Measurements from ENCODE around the gene PMM2.
"Not testable (repeated sequence)": the region's sequence is repeated elsewhere in the genome, so short reads cannot be mapped to it uniquely, and the experiment has no call there.

The PMM2 gene

DNA sequence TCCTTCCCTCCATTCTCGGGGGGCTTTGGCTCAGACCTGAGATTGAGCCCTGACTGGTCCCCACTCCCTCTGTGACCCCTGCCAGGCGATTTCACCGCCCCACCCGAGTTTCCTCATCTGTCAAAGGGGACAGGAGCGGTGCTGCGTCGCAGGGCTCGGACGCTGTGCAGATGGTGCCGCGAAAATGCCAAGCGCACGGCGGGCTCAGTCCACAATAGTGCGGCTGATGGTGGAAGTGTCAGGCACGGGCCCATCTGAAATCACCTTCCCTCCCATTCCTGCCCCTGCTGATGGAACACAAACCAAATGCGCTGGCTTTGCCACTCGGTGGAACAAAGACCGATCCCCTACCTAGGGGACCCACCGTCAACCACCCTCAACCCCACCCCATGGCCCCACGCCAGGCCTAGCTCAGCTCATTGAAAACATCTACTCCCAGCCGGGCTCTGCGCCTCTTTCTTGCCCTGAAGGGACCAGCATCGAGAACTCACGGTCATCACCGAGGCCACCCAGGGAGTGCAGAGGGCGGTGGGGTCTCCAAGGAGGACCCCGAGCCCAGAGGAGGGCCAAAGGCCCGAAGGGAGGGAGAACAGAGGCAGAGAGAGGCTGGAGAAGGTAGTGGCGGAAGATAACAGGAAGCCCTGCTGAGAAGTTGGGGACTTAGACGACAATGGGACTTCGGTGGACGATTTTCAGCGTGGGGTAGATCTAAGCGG, 69.7 kb downstream of the PMM2 start:
- no peak for DNase-seq (ENCODE audit: low spot score)

DNA sequence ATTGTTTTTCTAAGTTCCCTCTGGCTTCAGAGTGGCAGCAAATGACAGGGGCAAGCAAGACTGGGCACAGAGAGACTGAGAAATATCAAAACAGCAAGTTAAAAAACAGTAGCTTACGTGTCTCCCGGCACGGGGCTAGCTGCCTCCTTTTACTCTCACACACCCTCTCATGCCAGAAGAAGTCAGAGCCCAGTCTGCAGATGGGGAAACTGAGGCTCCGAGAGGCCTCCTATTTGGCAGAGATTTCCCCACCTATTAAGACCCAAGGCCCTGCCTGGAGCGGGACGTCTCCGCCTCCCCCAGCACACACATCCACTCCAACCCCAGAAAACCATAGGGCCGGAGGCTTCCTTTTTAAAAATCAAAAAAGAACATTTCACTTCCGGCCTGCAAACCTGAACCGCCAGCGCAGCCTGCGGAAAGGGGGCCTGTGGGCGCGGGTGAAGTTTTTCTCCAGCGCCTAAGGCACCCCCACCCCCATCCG, 70.3 kb downstream of the PMM2 start:
- peak; percentile 39 for DNase-seq (ENCODE audit: low spot score)

DNA sequence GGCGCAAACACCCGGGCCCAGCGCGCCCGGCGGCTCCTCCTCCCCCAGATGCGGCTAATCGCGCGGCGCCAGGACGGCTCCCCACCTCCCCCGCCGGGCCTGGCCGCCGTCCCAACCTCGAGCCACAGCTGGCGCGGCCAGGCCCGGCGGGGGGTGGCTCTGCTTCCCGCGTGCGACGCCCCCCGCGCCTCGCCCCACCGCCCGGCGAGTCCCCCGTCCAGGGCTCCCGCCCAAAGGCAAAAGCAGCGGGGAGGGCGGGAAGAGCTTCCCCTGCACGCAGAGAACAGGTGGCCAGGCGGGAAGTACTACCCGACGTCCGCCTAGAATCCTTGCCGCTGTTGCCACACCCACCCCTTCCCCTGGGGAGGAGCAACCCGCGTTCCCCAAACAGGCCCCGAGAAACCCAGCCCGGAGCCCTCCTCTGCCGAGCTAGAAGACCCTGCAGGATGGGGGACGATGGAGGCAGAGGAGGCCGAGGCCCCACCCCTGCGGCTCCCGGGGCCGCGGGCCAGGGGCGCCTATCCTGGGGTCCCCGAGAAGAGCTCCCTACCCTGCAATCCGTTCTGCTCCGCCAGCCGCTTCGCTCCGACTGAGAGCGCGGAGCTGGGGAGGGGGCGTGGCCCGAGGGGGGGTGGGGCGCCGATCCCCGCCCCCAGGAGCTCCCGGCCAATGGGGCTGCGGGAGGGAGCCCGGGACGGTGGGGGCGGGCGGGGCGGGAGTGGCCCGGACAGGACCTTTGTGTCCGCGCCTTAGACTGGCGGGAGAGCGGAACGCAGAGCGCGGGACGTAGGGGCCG, 71.0 kb downstream of the PMM2 start, which contains the start of gene CARHSP1:
TSS of gene CARHSP1 (minus strand) at position 591 of the 796 bp plus-strand sequence. CDS start 9,678 bp downstream, outside the sequence.
- DNase-seq (ENCODE audit: low spot score): peak; percentile 93

DNA sequence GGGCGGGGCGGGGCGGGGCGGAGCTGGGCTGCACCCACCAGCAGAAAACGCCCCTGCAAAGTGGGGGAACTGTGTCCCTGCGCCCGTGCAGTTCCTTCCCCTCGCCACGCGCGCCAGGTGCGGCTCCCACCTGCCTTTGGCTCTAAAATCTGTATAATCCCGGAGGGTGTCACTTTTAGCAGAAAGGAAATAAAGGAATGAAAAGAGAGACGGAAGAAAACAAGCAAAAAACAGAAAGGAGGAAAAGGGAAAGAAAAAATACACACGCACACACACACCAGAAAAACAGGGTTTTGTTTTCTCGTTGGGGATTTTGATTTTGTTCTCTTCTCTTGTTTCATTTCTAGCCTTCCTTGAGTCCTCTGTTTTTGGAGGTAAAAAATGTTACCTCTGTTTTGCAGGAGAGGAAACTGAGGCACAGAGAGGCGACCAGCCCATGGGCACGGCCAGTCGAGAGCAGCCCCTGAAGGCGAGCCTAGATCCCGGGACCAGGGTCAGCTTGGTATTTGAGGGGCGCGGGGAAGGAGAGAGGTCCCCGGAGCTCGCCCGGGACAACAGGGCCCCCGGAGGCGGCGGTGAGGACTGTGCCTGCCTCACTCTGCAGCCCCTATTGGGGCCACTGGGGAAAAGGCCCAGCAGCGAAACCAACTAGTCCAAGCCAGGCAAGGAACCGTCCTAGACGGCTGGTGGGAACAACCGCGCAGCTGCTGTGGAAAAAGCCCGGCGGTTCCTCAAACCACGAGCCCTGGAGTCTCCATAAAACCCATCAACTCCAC, 71.8 kb downstream of the PMM2 start:
- DNase-seq (ENCODE audit: low spot score): no peak

DNA sequence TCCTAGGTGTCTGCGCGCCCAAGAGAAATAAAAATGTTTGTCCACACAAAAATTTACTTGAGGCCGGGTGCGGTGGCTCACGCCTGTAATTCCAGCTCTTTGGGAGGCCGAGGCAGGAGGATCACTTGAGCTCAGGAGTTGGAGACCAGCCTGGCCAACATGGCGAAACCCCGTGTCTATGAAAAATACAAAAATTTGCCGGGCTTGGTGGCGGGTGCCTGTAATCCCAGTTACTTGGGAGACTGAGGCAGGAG, 72.3 kb downstream of the PMM2 start:
- not testable (repeated sequence) for DNase-seq (ENCODE audit: low spot score)

DNA sequence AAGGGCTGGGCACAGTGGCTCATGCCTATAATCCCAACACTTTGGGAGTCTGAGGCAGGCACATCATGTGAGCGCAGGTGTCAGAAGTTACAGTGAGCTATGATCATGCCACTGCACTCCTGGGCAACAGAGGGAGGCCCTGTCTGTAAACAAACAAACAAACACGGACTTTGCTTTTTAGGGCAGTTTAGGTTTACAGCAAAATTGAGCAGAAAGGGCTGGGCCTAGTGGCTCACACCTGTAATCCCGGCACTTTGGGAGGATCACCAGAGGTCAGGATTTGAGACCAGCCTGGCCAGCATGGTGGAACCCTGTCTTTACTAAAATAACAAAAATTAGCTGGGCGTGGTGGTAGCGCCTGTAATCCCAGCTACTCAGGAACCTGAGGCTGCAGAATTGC, 74.4 kb downstream of the PMM2 start:
- no peak for DNase-seq (ENCODE audit: low spot score)

DNA sequence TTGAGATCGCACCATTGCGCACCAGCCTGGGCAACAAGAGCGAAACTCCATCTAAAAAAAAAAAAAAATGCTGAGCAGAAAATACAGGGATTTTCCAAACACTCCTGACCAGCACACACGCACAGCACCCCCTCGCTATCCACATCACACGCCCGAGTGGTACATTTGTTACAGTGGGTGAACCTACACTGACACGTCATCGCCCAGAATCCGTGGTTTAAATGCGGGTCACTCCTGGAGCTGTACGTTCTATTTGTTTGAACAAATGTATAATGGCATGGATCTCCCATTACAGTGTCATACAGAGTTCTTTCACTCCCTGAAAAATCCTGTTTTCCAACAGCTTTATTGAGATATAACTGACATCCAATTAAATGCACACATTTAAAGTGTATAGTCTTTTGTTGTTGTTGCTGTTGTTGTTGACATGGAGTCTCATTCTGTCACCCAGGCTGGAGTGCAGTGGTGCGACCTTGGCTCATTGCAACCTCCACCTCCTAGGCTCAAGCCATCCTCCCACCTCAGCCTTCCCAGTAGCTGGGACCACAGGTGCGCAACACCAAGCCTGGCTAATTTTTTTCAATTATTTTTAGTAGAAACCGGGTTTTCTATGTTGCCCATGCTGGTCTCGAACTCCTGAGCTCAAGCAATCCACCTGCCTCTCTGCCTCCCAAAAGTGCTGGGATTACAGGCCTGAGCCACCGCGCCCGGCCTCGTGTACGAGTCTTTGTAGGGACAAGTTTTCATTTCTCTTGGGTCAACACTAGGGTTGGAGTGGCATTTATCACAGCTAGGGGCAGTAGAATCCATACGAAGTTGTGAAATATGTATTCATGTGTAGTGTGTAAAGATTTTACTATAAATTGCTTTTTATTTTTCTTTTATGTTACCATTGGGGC, 75.6 kb downstream of the PMM2 start:
- DNase-seq (ENCODE audit: low spot score): no peak

DNA sequence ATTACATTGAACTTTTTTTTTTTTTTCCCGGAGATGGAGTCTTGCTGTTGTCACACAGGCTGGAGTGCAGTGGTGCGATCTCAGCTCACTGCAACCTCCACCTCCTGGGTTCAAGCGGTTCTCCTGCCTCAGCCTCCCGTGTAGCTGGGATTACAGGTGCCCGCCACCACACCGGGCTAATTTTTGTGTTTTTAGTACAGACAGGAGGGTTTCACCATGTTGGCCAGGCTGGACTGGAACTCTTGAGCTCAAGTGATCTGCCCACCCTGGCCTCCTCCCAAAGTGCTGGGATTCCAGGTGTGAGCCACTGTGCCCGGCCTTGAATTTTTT, 76.2 kb downstream of the PMM2 start:
- not testable (repeated sequence) for DNase-seq (ENCODE audit: low spot score)

DNA sequence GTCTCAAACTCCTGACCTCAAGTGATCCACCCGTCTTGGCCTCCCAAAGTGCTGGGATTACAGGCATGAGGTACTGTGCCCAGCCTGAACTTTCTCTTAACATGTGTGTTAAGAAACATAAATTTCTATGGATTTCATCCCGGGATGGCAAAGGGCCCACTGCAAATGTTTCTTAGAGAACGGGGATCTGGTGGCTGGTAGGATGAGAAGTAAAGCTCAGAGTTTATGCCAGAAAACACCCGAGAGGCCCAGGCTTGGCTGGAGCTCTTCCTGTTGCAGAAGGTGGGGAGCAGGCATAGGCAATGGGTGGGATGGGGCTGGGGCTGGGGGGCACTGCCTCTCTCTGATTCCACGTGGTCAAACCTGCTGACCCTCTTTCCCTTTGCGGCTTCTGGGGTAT, 76.7 kb downstream of the PMM2 start:
- no peak for DNase-seq (ENCODE audit: low spot score)

DNA sequence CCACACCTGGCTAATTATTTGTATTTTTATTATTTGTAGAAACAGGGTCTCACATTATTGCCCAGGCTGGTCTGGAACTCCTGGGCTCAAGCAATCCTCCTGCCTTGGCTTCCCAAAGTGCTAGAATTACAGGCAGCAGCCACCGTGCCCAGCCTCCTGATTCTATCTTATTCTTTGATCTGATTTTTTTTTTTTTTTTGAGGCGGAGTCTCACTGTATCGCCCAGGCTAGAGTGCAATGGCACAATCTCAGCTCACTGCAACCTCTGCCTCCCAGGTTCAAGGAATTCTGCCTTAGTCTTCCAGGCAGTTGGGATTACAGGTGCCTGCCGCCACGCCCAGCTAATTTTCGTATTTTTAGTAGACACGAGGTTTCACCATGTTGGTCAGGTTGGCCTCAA, 77.7 kb downstream of the PMM2 start:
- not testable (repeated sequence) for DNase-seq (ENCODE audit: low spot score)

DNA sequence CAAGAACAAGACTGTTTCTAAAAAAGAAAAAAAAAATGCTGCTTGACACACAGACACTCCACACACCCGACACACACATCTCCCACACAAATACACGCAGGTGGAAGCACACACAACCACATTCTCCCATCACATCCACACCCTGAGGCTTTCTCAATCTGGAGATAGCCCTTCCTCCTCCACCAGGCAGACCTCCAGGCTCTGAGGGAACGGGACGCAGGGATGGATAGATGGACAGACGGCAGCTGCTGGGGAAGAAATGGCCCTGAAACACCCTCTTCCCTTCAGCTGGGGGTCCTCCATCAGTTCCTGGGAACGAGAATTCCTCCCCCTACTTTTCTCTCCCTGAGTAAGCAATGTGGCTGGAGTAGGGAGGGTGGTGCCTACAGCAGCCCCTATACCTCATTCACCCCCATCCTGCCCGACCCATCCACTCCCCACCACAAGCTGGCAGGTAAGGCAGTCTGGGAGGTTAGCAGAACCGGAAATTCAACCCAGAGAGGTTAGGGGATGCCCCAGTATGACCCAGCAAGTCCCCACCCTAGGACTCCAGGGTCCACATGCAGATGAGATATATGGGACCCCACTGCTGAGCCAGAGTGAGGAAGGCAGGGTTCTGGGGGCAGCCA, 80.4 kb downstream of the PMM2 start:
- no peak for DNase-seq (ENCODE audit: low spot score)

DNA sequence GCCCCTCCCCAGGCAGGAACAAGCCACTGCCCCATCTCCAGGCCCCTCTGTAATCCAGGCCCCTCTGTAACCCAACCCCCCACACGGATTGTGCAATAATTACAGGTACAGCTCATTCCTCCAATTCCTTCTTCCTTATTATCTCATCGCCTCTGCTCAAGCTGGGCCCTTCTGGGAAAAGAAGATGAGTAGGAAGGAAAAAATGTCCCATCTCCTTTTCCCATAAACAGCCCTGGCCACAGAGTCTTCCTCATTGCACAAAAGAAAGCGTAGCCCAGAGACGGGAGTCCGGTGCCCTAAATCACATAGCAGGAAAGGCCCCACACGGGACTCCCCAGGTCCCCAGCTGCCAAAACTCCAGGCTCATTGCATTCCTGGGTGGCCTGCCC, 80.9 kb downstream of the PMM2 start:
- DNase-seq (ENCODE audit: low spot score): no peak

DNA sequence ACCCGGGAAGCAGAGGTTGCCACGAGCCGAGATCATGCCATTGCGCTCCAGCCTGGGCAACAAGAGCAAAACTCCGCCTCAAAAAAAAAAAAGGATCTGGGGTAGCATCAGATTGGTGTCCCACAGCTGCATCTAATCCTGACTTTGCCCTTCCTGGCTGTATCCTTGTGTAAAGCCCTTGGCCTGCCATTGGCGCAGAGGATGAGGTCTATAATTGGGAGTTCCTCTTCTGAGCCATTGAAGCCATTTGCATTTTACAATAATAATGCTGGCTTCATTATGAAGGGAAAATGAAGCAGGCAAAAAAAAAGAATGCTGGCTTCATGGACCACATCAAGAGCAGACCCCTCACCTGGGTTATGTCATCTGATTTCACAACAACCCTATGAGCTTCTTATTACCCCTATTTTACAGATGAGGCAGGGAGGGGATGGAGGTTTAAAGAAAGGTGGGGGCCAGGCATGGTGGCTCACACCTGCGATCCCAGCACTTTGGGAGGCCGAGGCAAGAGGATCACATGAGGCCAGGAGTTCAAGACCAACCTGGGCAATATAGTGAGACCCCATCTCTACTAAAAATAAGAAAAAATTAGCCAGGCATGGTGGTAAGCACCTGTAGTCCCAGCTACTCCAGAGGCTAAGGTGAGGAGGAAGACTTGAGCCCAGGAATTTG, 83.3 kb downstream of the PMM2 start:
- DNase-seq (ENCODE audit: low spot score): no peak

DNA sequence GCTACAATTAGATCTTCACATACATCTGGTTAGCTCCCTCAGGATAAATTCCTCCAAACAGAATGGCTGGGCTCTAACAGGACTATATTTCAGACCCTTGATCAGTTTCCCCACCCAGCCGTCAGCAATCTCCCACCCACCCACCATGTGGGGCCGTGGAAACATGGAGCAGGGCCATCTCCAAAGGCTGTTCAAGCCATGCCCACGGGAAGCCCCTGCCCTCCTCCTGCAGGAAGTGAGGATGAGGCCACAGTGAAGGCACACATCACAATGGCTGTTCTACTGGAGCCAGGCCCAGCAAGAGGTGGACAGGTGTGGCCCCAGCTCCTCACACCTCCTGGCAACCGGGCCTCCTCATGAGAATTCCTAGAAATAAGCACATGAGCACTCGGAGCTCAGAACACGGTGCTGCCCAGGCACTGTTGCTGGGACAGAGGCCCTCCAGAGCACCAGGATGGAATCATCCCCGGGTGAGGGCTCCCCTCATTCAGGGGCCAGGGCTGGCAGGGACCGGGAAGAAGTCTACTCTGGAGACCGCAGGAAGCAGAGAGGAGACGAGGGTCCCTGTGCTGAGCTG, 84.5 kb downstream of the PMM2 start, which contains the start of gene LITAFD:
TSS of gene LITAFD (plus strand) at position 311 of the 577 bp plus-strand sequence. CDS start 2,005 bp downstream, outside the sequence.
- no peak for DNase-seq (ENCODE audit: low spot score)

DNA sequence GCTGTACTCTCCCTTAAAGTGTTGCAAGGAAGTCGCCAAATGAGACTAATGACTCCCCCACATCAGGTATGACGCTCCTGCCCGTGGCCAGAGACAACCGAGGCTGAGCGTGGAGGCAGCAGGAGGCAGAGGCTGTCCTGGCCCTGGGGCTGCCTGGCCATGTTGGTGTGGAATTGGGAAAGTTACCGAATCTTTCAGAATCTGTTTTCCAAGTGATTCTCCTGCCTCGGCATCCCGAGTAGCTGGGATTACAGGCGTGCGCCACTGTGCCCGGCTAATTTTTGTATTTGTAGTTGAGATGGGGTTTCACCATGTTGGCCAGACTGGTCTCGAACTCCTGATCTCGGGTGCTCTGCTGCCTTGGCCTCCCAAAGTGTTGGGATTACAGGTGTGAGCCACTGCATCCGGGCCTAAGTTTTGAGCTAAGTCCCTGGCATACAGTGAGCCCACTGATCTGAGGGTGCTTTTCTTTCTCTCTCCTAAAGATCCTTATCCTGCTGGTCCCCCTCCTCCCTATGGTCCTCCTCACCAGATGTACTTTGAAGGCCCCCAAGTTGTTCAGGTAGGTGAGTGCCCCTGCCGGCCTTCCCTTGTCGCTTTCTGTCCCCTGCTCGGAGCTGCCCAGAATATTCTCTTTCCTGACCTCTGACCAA, 85.2 kb downstream of the PMM2 start:
- DNase-seq (ENCODE audit: low spot score): no peak

DNA sequence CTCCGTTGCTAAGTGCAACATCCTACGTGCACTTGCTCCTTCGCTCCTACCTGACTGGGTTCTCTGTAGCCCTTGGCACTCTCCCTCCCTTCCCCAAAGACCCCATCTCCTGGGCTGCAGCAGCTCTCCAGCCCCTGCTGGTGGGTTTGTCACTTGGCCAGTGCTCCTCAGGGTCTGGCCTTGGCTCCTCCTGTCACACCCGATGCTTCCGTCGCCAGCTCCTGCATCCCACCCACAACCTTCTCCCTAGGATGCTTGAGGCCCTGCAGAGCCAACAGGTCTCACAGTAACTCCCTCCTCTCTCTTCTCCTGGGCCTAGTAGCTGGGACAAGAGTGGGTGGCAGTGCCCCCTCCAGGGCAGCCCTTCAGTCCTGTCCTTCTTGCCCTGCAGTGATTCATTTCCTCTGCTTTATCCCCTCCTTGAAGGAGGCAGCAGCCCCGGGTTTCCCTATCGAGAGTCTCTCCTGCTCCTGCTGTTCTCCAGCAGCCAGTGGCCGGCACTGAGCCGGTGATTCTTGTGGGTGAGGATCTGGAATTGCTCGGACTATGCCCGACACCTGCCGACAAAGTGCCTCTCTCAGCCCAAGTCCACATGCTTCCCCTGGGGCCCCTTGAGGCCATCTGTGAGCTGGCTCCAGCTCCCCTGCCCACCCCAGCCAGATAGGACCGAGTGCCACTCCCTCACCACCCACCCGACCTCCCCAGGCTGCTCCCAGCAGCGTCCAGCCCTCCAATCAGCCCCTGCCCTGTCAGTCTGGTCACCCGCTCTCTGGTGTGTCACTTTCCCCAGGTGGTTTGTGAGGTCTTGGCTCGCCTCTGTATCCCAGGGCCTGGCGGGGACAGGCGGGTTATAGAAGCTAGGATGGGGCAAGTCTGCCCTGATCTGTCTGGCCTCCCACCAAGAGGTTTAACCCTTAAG, 88.3 kb downstream of the PMM2 start:
- DNase-seq (ENCODE audit: low spot score): no peak

DNA sequence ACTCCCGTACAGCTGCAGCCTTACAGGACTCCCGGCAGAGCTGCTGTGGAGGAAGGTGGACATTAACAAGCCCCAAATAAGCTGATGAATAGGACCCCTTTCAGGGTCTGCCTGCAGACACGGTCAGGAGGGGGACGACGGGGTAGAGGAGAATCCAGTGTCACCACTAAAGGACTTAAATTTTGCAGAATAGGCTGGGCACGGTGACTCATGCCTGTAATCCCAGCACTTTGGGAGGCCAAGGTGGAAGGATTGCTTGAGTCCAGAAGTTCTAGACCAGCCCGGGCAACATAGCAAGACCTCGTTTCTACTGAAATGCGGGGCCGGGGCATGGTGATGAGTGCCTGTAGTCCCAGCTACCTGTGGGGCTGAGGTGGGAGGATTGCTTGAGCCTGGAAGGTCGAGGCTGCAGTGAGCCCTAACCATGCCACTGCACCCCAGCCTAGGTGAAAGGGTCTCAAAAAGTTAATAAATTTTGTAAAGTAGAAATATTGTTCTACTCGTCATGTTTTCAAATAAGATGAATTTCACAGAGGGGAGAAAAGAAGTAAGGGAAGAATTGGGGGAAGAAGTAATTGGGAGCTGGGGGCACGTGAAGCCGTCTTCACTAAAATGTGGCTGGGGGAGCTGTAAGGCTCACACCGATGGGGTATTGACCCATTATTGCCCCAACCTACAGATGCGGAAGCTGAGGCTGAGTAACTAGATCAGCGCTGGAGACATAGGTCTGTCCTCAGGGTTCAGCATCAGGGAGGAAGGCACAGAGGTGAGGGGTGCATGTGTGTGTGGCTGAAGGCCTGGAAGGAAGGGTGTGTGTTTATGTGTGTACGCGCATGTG, 89.2 kb downstream of the PMM2 start:
- DNase-seq (ENCODE audit: low spot score): no peak

DNA sequence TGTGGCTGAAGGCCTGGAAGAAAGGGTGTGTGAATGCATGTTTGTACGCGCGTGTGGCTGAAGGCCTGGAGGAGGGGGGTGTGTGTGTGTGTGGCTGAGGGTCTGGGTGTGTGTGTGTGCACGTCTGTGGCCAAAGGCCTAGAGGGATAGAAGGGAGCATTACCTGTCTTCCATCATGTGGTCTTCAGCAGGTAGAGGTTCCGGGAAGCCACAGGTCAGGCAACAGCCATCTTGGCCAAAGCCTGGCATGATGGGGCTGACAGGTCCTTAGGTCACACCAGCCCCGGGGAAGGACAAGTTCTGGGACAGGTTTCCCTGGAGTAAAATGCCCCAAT, 89.8 kb downstream of the PMM2 start:
- no peak for DNase-seq (ENCODE audit: low spot score)

Measured in putamen (tissue), 1 donor.